SK-N-SH treated with all-trans-retinoic acid at 6 μM for 48 hours (cell line): ENCODE results near the gene SKI.

Source experiments
- ATAC-seq: fragments of 200-7000 bp; cut with Tn5 transposase; 3 replicates; pipeline ENCODE4 v1.9.1; 2020; ENCODE audit warnings: mild to moderate bottlenecking, moderate library complexity
- ARNTL ChIP-seq: fragments of 450-650 bp; formaldehyde crosslinking; IDR thresholded peaks from 2 replicates; pipeline ENCODE4 v1.5.0; 2020; ENCODE audit warnings: low read depth, mild to moderate bottlenecking, moderate library complexity, borderline replicate concordance
- BACH2 ChIP-seq: fragments of 250-450 bp; sonication (Bioruptor Pico); IDR thresholded peaks from 2 replicates; pipeline ENCODE4 v1.9.0; 2021; ENCODE audit warnings: mild to moderate bottlenecking, borderline replicate concordance
- CREB5 ChIP-seq: fragments of 250-450 bp; sonication (Bioruptor Pico); IDR thresholded peaks from 2 replicates; pipeline ENCODE4 v1.5.1; 2020; ENCODE audit warnings: low read depth, mild to moderate bottlenecking, moderate library complexity
- CSDC2 ChIP-seq: fragments of 250-450 bp; sonication (Bioruptor Pico); IDR thresholded peaks from 2 replicates; pipeline ENCODE4 v1.5.0; 2020; ENCODE audit warnings: mild to moderate bottlenecking, moderate library complexity
- CSRNP3 ChIP-seq: fragments of 250-450 bp; sonication (Bioruptor Pico); IDR thresholded peaks from 2 replicates; pipeline ENCODE4 v1.5.1; 2021; ENCODE audit warnings: mild to moderate bottlenecking, moderate library complexity
- ESRRG ChIP-seq: fragments of 250-450 bp; sonication (Bioruptor Pico); IDR thresholded peaks from 2 replicates; pipeline ENCODE4 v1.6.1; 2021; ENCODE audit warnings: mild to moderate bottlenecking
- GLIS3 ChIP-seq: fragments of 250-450 bp; sonication (Bioruptor Pico); IDR thresholded peaks from 2 replicates; pipeline ENCODE4 v1.5.0; 2020; ENCODE audit warnings: mild to moderate bottlenecking, moderate library complexity
- OSR1 ChIP-seq: fragments of 250-450 bp; sonication (Bioruptor Pico); IDR thresholded peaks from 2 replicates; pipeline ENCODE4 v1.8.0; 2022; ENCODE audit warnings: moderate library complexity, mild to moderate bottlenecking, inconsistent platforms
- POU6F1 ChIP-seq: fragments of 250-450 bp; sonication (Bioruptor Pico); IDR thresholded peaks from 2 replicates; pipeline ENCODE4 v1.8.0; 2021; ENCODE audit warnings: low read depth, mild to moderate bottlenecking, moderate library complexity, borderline replicate concordance
- PPARA ChIP-seq: fragments of 250-450 bp; sonication (Bioruptor Pico); IDR thresholded peaks from 2 replicates; pipeline ENCODE4 v1.5.0; 2020; ENCODE audit warnings: mild to moderate bottlenecking, borderline replicate concordance
- RARB ChIP-seq: fragments of 250-450 bp; sonication (Bioruptor Pico); IDR thresholded peaks from 2 replicates; pipeline ENCODE4 v1.8.0; 2021; ENCODE audit warnings: mild to moderate bottlenecking, moderate library complexity
- TCF4 ChIP-seq: fragments of 250-450 bp; sonication (Bioruptor Pico); IDR thresholded peaks from 2 replicates; pipeline ENCODE4 v1.8.0; 2021; ENCODE audit warnings: mild to moderate bottlenecking, moderate library complexity, borderline replicate concordance
- TOX ChIP-seq: fragments of 250-450 bp; sonication (Bioruptor Pico); IDR thresholded peaks from 2 replicates; pipeline ENCODE4 v1.8.0; 2021; ENCODE audit warnings: mild to moderate bottlenecking, moderate library complexity, borderline replicate concordance
- TSHZ2 ChIP-seq: fragments of 250-450 bp; sonication (Bioruptor Pico); IDR thresholded peaks from 2 replicates; pipeline ENCODE4 v1.5.0; 2020; ENCODE audit warnings: mild to moderate bottlenecking, moderate library complexity
- ZC3H10 ChIP-seq: fragments of 250-450 bp; sonication (Bioruptor Pico); IDR thresholded peaks from 2 replicates; pipeline ENCODE4 v1.5.1; 2021; ENCODE audit warnings: mild to moderate bottlenecking, moderate library complexity
- ZFP3 ChIP-seq: fragments of 250-450 bp; sonication (Bioruptor Pico); IDR thresholded peaks from 2 replicates; pipeline ENCODE4 v1.5.0; 2020; ENCODE audit warnings: mild to moderate bottlenecking, moderate library complexity
- ZFP30 ChIP-seq: fragments of 450-650 bp; formaldehyde crosslinking; IDR thresholded peaks from 2 replicates; pipeline ENCODE4 v1.5.0; 2022; ENCODE audit warnings: mild to moderate bottlenecking, moderate library complexity
- ZNF565 ChIP-seq: fragments of 450-650 bp; formaldehyde crosslinking; conservative IDR thresholded peaks from 2 replicates; pipeline ENCODE4 v1.5.0; 2020; ENCODE audit warnings: low read depth, mild to moderate bottlenecking, moderate library complexity
- ZNF70 ChIP-seq: fragments of 450-650 bp; formaldehyde crosslinking; IDR thresholded peaks from 2 replicates; pipeline ENCODE4 v1.5.0; 2020; ENCODE audit warnings: mild to moderate bottlenecking, moderate library complexity
- ZNF8 ChIP-seq: fragments of 450-650 bp; formaldehyde crosslinking; IDR thresholded peaks from 2 replicates; pipeline ENCODE4 v1.5.0; 2020; ENCODE audit warnings: mild to moderate bottlenecking, moderate library complexity

SKI gene

GRCh38 chr1:2314803-2315673 is 86.9 kb downstream of the SKI start:
- no peak for TF ChIP-seq PPARA
- TF ChIP-seq ZFP30 (CRISPR knock-in tag) = no peak
- no peak for TF ChIP-seq RARB (CRISPR knock-in tag)
- no peak for TF ChIP-seq CREB5 (CRISPR knock-in tag)
- TF ChIP-seq, all 23 proteins: peak for 0
- ATAC-seq = peak; percentile 38

- no peak for TF ChIP-seq CSDC2 (CRISPR knock-in tag)
- no peak for TF ChIP-seq RARB (CRISPR knock-in tag)
- no peak for ATAC-seq
Observed at GRCh38 chr1:2315674-2316450, 87.7 kb downstream of the SKI start.

- no peak for TF ChIP-seq TOX (CRISPR knock-in tag)
- TF ChIP-seq POU6F1 = no peak
- no peak for TF ChIP-seq ZNF70 (CRISPR knock-in tag)
- no peak for TF ChIP-seq TCF4 (CRISPR knock-in tag)
- no peak for TF ChIP-seq CSRNP3 (CRISPR knock-in tag)
- no peak for TF ChIP-seq ZNF8 (CRISPR knock-in tag)
- TF ChIP-seq CSDC2 (CRISPR knock-in tag) = no peak
- no peak for TF ChIP-seq TSHZ2 (CRISPR knock-in tag)
- TF ChIP-seq OSR1 (CRISPR knock-in tag) = no peak
- TF ChIP-seq ZFP30 (CRISPR knock-in tag) = no peak
- TF ChIP-seq CREB5 (CRISPR knock-in tag) = no peak
- TF ChIP-seq ZNF565 (CRISPR knock-in tag) = no peak
- no peak for TF ChIP-seq ZC3H10 (CRISPR knock-in tag)
- no peak for TF ChIP-seq ARNTL (CRISPR knock-in tag)
- TF ChIP-seq ESRRG (CRISPR knock-in tag) = no peak
- no peak for TF ChIP-seq ZFP3 (CRISPR knock-in tag)
- TF ChIP-seq PPARA = no peak
- TF ChIP-seq RARB (CRISPR knock-in tag) = no peak
- TF ChIP-seq GLIS3 (CRISPR knock-in tag) = no peak
- TF ChIP-seq BACH2 (CRISPR knock-in tag) = no peak
- no peak for ATAC-seq
Observed at GRCh38 chr1:2316451-2316961, 88.4 kb downstream of the SKI start.
